GM21723 (cell line): Measurements from ENCODE around the gene MPP3.
"Not testable (repeated sequence)": the region's sequence is repeated elsewhere in the genome, so short reads cannot be mapped to it uniquely, and the experiment has no call there.

Experiments
- ATAC-seq: cut with Tn5 transposase; IDR thresholded peaks from one replicate; pipeline ENCODE4 v1.9.1; 2021; ENCODE audit warnings: mild to moderate bottlenecking, moderate library complexity; ENCODE audit not compliant: unreplicated experiment

MPP3 gene

GRCh38 chr17:43861960-43862359, 29.0 kb upstream of the MPP3 start:
- ATAC-seq, result no peak

GRCh38 chr17:43860927-43861622, 28.1 kb upstream of the MPP3 start:
- no peak for ATAC-seq

- ATAC-seq, result no peak
Measured at GRCh38 chr17:43860077-43860725, 27.3 kb upstream of the MPP3 start.

- no peak for ATAC-seq
Measured at GRCh38 chr17:43857957-43858600, 25.1 kb upstream of the MPP3 start.

GRCh38 chr17:43857141-43857540, 24.2 kb upstream of the MPP3 start:
- ATAC-seq, result no peak

- no peak for ATAC-seq
Measured at GRCh38 chr17:43856141-43856540, 23.2 kb upstream of the MPP3 start.

GRCh38 chr17:43855061-43855460, 22.1 kb upstream of the MPP3 start:
- no peak for ATAC-seq

GRCh38 chr17:43854498-43854897, 21.6 kb upstream of the MPP3 start:
- ATAC-seq, result no peak

- ATAC-seq, result no peak
Measured at GRCh38 chr17:43853546-43853945, 20.6 kb upstream of the MPP3 start.

- ATAC-seq, result no peak
Measured at GRCh38 chr17:43852571-43852970, 19.6 kb upstream of the MPP3 start.

- no peak for ATAC-seq
Measured at GRCh38 chr17:43849116-43849515, 16.2 kb upstream of the MPP3 start.

GRCh38 chr17:43848601-43849000, 15.7 kb upstream of the MPP3 start:
- no peak for ATAC-seq

GRCh38 chr17:43846963-43847371, 14.0 kb upstream of the MPP3 start, which contains the start of gene CD300LG:
Gene CD300LG, plus strand, starts transcription at chr17:43847176. Its CDS starts 41 bp downstream, at chr17:43847217.
- no peak for ATAC-seq

DNA sequence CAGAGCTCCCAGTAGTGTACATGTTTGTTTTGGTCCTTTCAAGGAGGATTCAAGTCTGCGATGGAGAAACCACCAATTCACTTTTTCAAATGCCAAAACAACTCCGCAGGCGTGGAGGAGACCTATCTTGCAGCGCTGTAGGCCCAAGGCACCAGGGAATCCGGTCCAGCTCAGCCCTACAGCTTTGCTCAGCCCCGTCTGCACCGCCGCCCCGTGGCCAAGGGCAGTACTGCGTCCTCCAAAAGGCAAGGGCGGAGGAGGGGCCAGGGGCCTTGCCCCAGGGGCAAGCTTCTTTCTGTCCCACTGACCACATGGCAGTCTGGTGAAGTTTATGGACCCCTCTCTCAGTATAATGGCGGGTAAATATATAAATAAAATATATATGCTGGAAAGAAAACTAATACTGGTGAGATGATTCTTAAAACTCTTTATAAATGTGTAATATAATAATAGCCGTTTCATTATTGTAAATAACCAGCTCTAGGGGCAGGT, 13.3 kb upstream of the MPP3 start:
- ATAC-seq, result no peak

GRCh38 chr17:43845766-43846165, 12.8 kb upstream of the MPP3 start:
- ATAC-seq, result no peak

DNA sequence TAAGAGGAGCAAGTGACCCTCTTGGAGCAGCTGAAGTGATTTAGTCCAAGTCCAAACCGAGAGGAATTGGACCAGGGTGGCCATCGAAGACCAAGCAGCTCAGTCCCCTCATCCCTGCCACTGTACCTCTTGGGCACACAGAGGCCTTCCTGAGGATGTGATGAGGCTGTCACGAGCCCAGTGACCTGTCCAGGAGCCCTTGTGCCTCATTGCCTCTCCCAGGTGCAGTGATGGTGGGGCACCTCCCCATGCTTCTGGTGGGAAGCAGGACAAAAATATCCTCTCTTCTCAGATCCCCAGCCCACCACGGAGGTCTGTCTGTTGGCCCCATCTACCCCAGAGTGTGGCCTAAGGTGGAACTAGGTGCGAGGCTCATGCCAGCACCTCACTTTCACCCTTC, 11.3 kb upstream of the MPP3 start:
- ATAC-seq, result no peak

DNA sequence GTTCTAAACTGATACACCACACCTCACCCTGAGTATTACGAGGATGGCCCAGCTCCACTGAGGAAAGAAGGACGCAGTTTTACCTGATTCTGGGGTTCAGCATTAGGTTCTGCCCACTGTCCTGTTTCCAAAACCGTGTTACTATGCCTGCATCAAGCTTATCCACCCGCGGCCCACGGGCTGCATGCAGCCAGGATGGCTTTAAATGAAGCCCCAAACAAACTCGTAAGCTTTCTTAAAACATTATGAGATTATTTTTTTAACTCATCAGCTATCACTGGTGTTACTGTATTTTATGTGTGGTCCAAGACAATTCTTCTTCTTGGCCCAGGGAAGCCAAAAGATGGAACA, 10.0 kb upstream of the MPP3 start:
- no peak for ATAC-seq

- ATAC-seq, result not testable (repeated sequence)
Measured at GRCh38 chr17:43842091-43842974, 9.4 kb upstream of the MPP3 start.

- ATAC-seq, result no peak
Measured at GRCh38 chr17:43841282-43841681, 8.3 kb upstream of the MPP3 start.

DNA sequence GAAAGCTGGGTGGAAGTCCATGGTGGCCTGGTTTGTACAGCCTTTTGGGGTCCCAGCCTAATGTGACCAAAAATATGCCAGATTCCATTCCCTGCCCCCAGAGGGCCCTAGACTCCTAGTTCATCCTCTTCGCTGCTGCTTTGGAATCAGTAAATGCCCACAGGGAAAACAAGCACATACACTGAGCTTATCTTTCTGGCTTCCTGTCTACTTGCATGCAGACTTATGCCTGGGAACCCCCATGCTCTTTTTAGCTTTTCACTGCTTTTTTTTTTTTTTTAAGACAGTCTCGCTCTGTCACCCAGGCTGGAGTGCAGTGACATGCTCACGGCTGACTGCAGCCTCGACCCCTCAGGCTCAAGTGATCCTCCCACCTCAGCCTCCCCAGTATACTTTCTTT, 7.9 kb upstream of the MPP3 start:
- ATAC-seq, result no peak

DNA sequence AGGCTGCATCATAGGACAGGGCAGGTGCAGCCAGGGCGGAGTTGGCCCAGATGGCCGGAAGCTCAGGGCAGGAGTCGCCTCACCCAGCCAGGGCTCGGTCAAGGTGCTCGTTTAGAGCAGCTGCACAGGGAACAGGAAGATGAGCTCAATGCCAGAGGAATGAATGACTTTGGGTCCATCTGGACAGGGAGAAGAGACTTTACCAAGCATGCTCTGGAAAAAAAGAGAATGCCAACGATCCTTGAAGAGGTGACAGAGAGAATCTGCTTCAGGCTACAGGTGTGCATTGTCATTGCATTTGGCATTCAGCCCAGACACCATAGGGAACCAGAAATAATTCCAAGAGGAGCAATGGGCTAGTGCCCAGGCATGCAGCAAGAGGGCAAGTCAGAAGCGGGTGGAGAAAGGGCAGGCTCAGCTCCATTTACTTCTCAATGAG, 6.7 kb upstream of the MPP3 start:
- no peak for ATAC-seq
